Breast epithelium (tissue), 3 donors: ENCODE data around the gene KLHL40.

Source experiments
- CTCF ChIP-seq, 3 donors: fragments of 450-650 bp; IDR thresholded peaks; one replicate each; pipeline ENCODE4 v1.5.1; 2016 to 2017; ENCODE audit warnings: antibody characterized with exemption in 3 of 3, mild to moderate bottlenecking in 3 of 3, moderate library complexity in 3 of 3
- POLR2A ChIP-seq: fragments of 450-650 bp; IDR thresholded peaks from one replicate; pipeline ENCODE4 v1.6.1; 2016; ENCODE audit warnings: antibody characterized with exemption, mild to moderate bottlenecking, moderate library complexity
- POLR2AphosphoS5 ChIP-seq, 3 donors: sonication (generic); formaldehyde crosslinking; IDR thresholded peaks; one replicate each; pipeline ENCODE4 v1.6.1; 2017; ENCODE audit warnings: antibody characterized with exemption in 3 of 3

- TF ChIP-seq CTCF (IDR thresholded peaks at IDR 0.05) (no peak), POLR2AphosphoS5 (IDR thresholded peaks at IDR 0.05) (no peak), POLR2A (no peak)
Measured at GRCh38 chr3:42649783-42650182, 35.6 kb upstream of the KLHL40 start.
